HL-60 (cell line): Measurements from ENCODE around the gene UNC119.
"Not testable (repeated sequence)": the region's sequence is repeated elsewhere in the genome, so short reads cannot be mapped to it uniquely, and the experiment has no call there.

Experiments
- DNase-seq, 2 experiments: peaks; one replicate each; pipeline ENCODE4 v3.0.0-alpha.2; 2010 to 2020; ENCODE audit warnings: low read depth in 1 of 2, low spot score in 1 of 2
- H3K27ac ChIP-seq: fragments of 250-450 bp; sonication (Bioruptor Pico); replicated peaks from 2 replicates; pipeline ENCODE4 v1.5.1; 2020; ENCODE audit warnings: mild to moderate bottlenecking, moderate library complexity
- H3K27me3 ChIP-seq: fragments of 250-450 bp; sonication (Bioruptor Pico); 2 replicates; pipeline ENCODE4 v1.5.1; 2021; ENCODE audit warnings: mild to moderate bottlenecking, moderate library complexity; ENCODE audit not compliant: insufficient read depth, poor library complexity, severe bottlenecking
- H3K4me3 ChIP-seq: replicated peaks from 2 replicates; pipeline ENCODE4 v1.5.1; 2011; ENCODE audit warnings: mild to moderate bottlenecking, control low read depth, low read length; ENCODE audit not compliant: insufficient read depth
- CTCF ChIP-seq: IDR thresholded peaks from one replicate; pipeline ENCODE4 v1.5.1; 2011; ENCODE audit warnings: low read length, control low read depth, inconsistent platforms; ENCODE audit not compliant: insufficient read depth
- GABPA ChIP-seq: IDR thresholded peaks from 2 replicates; pipeline ENCODE4 v1.6.1; 2012; ENCODE audit warnings: low read depth
- POLR2AphosphoS5 ChIP-seq: IDR thresholded peaks from 2 replicates; pipeline ENCODE4 v1.6.1; 2012; ENCODE audit warnings: low read depth
- REST ChIP-seq: IDR thresholded peaks from 2 replicates; pipeline ENCODE4 v1.6.1; 2012; ENCODE audit warnings: low read depth; ENCODE audit not compliant: insufficient replicate concordance
- SPI1 ChIP-seq: IDR thresholded peaks from 2 replicates; pipeline ENCODE4 v1.6.1; 2012; ENCODE audit warnings: low read depth, mild to moderate bottlenecking, borderline replicate concordance

UNC119 gene

GRCh38 chr17:28578246-28579195 lies 26.1 kb upstream of the UNC119 start:
- Histone ChIP-seq H3K27me3 (no peaks in the 10 kb centered on the region), H3K4me3 (no peak overlapping the region), H3K27ac (no peak overlapping the region)
- TF ChIP-seq CTCF (no peak), POLR2AphosphoS5 (no peak)
- DNase-seq = no peak

- DNase-seq = no peak
- Histone ChIP-seq H3K27me3 (no peaks in the 10 kb centered on the region), H3K27ac (no peak overlapping the region), H3K4me3 (no peak overlapping the region)
- TF ChIP-seq REST (no peak), CTCF (no peak), POLR2AphosphoS5 (no peak), GABPA (no peak), SPI1 (no peak)
Observed at GRCh38 chr17:28577466-28577824, 25.0 kb upstream of the UNC119 start.

GRCh38 chr17:28576758-28577465 lies 24.5 kb upstream of the UNC119 start, which contains the start of gene ALDOC:
Gene ALDOC (minus strand): TSS chr17:28576895. CDS start chr17:28575532, 1,363 bp downstream.
- no peak for TF ChIP-seq REST
- no peak for TF ChIP-seq SPI1
- TF ChIP-seq CTCF = no peak
- peak; percentile 86 to 90 for DNase-seq
- no peaks in the 10 kb centered on the region for H3K27me3 ChIP-seq
- no peak within 1 kb of the TSS for H3K27ac ChIP-seq
- no peak within 1 kb of the TSS for H3K4me3 ChIP-seq

- DNase-seq, H3K4me3 ChIP-seq, H3K27me3 ChIP-seq, H3K27ac ChIP-seq: not testable (repeated sequence)
Observed at GRCh38 chr17:28576016-28576415, 23.6 kb upstream of the UNC119 start.
